ACHN (cell line): ENCODE data around the gene SMOC2.

Source experiments
- DNase-seq: peaks from one replicate; pipeline ENCODE4 v3.0.0-alpha.2; 2015
- in situ Hi-C: cut with HindIII; loops from 2 replicates; pipeline ENCODE4 v1.10.0; 2017; ENCODE audit warnings: low sequenced_read_pairs, low pct_ligation_motif_present, low pct_unique_long_range_greater_than_20kb

The SMOC2 gene

DNA sequence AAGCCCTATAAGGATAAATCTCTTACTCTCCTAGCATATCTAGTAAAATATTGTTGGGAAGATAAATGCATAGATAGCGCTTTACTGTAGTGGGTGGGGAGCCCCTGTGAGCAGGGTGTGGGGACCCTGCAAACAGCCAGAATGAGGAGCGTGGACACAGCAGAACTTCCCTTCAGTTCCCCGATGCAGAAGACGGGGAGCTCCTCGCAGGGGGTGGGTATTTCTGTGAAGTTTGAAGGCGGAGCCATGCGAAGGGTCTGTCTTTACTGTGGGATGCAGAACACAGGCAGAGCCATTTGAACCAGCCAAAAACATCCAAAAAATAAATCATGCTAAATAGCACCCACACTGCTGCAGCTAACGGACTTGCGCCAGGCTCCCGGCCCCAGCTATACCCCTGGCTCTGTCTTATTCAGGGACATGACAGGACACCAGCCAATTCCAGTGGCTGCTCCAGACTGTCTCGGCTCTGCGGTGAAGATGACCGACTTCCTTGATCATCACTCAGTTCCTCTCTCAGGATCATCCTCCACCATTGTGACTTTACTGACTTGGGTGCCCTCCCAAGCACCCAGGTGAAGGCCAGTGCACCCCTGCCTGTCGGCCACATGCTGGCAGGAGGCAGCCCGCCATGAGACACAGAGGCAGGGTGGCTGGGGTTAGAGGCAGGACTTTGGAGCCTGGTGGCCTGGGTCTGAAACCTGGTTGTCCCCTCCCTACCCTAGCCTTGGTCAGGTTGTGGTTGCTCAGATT lies 134.5 kb downstream of the SMOC2 start:
- DNase-seq = no peak
- in situ Hi-C loops = no loop called here

DNA sequence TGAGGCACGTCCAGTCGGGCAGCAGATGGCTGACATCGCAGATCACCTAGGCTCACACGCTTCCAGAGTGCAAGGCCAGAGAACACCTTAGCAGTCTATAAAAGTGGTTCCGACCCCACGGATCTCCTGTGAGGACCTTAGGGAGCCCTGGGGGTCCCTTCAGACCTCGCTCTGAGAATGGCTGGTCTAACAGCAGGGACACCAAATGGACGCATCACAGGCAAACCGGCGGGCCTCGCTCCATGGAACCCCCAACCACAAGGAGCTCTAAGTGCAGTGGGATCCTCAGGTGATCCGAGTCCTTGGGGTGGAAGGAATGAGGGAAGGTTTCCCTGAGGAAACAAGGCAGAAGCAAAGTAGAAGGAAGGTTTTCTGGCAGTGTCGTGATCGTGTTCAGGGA lies 135.4 kb downstream of the SMOC2 start:
- DNase-seq = no peak
- in situ Hi-C loops = no loop called here

DNA sequence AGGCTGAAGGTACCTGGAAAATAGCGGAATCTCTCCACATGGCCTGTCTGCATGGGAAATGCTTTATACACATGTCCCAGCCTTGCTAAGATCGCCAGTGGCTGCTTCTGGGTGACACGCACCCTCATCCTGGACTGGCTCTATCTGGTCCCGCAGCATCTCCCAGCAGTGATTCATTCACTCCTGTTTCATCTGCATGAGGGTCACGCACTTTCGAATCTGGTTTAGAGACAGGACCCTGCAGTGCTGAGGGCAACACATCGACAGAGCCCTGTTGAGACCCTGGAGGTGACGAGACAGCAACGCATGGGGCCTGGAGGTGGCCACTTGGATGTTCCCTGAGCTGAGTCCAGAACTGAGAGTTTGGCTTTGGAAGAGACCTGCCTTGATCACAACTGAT lies 136.5 kb downstream of the SMOC2 start:
- no peak for DNase-seq
- in situ Hi-C loops = no loop called here

DNA sequence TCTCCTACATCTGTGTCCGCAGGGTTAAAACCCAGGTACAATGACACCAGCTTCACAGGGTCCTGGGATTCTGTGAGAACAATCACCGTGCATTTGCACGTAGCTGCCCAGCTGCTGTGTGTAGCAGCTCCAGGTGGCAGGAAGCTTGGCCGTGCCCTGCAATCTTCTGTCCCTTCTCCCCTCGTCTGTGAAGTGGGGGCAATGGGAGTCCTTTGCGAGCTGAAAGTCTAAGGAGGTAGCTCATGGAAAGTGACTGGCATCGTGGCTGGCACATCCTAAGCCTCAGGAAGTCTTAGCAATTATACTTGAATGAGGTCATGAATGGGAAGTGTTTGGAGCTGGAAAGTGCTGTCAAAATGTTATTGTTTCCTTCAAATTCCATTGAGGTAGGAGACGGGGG lies 137.1 kb downstream of the SMOC2 start:
- no peak for DNase-seq
- in situ Hi-C loops = no loop called here

DNA sequence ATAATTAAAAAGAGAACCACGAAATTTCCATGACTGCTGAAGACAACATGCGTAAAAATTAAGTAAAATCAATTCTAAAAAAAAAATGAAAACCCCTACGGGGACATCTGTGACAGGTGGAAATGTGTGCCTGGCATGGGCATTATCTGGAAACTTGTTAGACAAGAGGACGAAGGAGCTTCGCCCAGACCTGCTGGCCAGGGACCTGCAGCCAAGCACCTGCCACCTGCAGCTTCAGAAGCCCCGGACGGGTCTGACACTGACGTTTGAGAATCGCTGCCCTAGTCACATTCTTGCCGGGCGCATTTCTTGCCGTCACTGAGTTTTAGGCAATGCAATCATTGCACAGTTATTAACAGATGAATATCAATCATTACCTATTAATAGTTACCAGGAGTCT lies 140.3 kb downstream of the SMOC2 start:
- in situ Hi-C loops = no loop called here

DNA sequence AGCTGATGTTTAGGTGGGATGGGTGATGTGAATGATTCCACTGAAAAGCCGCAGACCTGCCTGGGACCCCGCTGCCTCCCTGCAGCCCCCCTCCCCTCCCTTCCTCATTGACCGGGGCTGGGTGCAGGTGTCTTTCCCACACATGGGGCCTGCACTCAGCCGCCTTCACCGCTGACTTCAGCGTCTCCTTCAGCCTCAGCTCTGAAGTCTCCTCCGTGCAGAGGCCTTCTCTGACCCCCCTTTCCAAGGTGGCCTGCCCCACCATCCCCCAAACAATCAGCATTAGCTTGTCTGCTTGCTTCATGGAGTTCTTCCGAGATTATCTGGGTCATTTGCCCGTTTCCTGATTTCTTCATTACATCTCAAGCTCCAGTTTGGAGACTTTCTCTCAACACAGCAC lies 140.7 kb downstream of the SMOC2 start:
- in situ Hi-C loops = no loop called here
- no peak for DNase-seq

More for the DNA sequence above, 140.3 kb downstream of the SMOC2 start:
- no peak for DNase-seq

DNA sequence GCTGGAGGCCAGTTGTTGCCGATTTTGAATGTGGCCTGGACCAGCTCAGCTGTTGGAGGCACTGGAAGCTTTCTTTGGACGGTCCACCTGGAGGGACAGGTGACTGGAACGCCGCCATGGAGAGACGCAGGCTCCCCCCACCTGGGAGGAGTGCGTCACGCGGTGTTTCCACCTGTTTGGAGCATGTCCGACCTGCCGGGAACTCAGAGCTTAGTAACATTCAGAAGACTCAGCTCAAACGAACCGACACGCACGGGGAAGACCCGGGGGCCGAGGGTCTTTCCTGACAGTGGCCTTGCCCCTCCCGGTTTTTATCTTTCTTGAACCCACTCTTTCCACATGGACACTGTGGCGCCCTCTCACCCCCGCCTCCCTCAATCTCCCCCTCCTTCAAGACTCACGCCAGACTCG lies 141.6 kb downstream of the SMOC2 start:
- in situ Hi-C loops = no loop called here
- DNase-seq = no peak

DNA sequence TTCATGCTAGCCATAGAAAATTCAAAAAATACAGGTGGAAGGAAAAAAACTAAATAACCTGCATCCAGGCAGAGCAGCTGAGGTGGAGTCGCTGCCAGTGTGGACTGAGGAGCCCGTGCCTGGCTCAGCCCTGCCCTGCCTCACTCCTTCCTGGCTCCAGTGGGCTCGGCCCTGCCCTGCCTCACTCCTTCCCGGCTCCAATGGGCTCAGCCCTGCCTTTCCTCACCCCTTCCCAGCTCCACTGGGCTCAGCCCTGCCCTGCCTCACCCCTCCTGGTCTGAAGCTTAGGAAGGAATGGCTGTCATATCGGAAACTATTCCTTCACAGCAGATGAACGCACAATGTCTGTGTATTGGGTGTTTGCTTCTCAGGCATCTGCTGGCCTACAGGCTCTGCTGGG lies 142.1 kb downstream of the SMOC2 start:
- in situ Hi-C loops = no loop called here
- no peak for DNase-seq

DNA sequence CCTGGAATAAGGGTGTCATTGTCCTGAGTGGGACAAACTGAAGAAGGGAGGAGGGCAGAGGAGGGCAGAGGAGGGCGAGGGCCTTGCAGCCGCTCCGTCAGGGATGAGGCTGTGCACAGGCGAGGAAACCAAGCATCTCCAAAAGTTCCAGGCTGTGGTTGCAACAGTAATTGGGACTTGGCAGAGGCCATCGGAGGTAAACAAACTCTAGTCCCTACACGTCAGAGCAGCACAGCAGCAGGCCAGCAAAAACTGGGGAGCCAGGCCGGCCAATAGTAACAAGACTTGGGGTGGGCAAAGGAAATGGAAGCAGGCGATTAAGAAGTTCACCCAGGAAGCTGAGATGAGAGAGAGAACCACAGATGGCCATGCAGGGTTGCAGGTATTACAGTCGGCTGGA lies 142.8 kb downstream of the SMOC2 start:
- no peak for DNase-seq
- in situ Hi-C loops = no loop called here

DNA sequence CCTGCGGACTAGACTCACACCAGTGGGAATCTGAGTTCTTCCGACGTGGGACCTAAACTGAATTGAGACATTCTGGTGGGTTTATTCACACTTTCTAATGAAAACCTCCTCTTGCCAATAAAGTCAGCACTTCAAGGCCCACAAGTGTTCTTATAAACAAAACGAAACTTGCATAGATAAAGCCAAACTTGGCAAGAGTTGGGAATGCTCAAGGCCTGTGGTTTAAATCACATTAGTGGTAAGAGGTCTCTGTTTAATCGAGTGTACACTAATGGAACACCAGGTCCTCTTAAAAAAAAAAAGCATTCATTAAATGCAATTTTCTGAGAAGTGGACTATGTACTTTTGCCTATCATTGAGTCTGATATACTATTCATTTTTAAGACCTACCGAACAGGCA lies 143.3 kb downstream of the SMOC2 start:
- no peak for DNase-seq
- in situ Hi-C loops = no loop called here

DNA sequence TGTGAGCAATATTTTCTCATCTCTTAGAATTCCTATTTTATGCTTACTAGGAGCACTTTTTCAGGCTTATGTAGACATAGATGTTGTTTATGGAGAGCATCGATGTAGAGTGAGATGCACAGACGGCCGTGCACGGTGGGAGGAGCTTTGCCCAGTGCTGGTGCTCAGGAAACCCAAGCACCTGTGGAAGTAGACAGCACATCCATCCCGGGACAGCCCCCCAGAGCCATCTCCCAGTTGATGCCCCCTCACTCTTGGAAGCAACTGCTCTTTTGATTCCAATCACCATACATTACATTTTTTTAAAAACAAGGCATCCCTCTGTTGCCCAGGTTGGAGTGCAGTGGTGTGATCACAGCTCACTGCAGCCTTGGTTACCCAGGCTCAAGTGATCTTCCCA lies 143.7 kb downstream of the SMOC2 start:
- DNase-seq = no peak
- in situ Hi-C loops = no loop called here

DNA sequence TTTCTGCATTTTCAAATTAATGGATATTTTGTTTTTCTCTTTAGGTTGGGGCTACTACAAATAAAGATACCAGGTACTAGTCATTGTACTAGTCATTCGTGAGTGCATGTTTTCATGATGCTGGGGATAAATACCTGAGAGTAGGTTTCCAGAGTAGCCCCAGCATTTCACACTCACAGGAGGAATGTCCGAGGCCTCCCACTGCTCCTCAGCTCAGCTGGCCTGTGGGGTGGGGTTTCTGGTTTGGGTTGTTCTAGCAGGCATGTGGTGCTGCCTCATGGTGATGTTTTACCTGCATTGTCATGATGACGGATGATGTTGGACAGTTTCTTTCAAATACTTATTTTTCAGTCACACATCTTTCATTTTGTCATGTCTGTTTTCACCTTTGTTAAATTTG lies 144.5 kb downstream of the SMOC2 start:
- DNase-seq = no peak
- in situ Hi-C loops = no loop called here

DNA sequence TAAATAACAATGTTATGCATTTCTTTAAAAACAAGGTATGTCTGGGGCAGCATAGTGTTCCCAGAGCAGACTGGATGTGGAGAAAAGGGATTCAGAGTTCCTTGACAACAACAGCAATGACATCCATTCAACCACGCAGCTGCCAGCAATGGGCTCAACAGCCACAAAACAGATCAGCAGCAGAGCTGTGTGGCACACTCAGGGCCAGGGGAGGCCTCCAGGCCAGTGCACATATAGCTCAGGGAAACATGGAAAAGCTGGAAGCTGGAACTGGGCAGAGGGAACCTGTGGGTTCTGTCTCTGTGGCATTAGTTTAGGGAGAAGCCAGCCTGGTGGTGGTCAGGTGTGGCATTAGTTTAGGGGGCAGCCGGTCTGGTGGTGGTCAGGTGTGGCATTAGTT lies 148.3 kb downstream of the SMOC2 start:
- in situ Hi-C loops = no loop called here
- no peak for DNase-seq

DNA sequence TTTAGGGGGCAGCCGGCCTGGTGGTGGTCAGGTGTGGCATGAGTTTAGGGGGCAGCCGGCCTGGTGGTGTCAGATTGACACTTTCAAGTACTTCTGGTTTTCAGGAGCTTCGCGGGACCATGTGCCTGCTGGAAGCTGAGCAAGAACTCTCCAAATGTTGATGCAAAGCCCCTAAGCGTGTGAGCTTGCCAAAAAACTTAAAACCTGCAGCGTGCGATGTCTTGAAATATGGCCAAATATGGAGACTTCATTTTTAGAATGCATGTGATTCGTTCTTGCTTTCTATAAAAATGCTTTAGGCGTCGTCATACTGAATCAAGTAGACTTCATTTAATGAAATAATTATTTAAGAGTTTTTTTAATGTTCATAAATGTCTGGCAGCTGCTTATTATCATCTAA lies 149.4 kb downstream of the SMOC2 start:
- DNase-seq = no peak
- in situ Hi-C loops = no loop called here

DNA sequence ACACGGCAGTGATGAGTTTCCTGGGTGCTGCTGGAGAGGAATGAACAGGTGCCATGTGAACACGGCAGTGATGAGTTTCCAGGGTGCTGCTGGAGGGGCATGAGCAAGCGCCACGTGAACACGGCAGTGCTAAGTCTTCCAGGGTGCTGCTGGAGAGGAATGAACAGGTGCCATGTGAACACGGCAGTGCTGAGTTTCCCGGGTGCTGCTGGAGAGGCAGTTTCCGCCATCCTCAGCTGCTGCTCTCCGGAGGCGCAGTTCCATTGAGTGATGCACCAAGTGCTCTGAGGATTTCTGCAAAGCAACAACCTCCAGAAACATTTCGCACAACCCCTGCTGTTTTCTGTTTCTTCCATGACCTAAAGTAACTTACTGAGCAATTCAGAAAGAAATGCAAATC lies 155.4 kb downstream of the SMOC2 start:
- no peak for DNase-seq
- in situ Hi-C loops = no loop called here

DNA sequence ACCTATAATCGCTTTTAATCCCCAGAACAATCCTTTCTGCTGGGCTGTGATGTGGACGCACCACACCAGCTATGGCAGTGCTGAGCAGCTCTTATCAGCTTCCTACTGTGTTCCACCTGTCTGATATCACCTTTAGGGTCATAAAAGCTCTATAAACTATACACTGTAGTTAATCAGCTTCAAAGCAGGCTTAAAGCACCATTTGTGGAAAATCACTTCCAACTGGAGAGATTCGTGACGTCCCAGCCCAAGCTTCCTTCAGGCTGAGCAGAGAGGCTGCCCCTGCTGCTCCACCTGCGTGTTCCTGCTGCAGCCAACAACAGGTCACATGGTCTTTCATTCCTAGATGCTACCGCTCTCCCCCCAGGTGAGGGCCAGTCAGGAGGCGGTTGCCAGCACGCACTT lies 156.5 kb downstream of the SMOC2 start:
- in situ Hi-C loops = no loop called here

DNA sequence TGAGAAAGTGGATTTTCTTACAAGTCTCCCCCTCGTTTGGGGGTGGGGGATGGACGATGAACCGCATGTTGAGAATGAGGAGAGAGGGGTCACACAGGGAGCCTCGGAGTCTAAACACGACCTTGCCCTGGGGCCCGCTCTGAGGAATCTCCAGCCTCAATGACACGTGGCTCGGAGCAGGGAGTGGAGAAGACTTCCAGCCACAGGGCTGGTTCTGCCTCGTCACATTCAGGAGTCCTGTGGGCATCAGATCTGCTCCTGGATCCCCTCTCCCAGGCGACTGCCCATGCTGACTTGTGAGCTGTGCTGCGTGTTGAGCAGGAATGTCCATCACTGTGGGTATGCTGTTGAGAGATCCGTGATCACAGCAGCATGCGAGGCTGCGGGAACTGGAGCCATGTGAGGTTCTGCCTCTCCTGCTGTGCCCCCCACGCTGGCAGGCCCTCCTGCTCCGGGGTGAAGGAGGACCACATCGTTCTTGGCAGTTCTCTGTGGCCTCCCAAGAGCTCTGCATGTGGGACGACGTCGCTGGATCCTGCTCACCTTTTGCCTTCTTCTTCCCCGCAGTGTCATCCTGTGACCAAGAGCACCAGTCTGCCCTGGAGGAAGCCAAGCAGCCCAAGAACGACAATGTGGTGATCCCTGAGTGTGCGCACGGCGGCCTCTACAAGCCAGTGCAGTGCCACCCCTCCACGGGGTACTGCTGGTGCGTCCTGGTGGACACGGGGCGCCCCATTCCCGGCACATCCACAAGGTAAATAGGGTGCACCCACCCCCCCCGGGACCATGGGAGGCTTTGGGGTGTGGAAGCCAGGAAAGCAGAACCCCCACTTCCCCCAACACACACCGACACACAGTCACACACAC lies 157.5 kb downstream of the SMOC2 start:
- in situ Hi-C loops = no loop called here
- DNase-seq = no peak

More for the DNA sequence above, 156.5 kb downstream of the SMOC2 start:
- DNase-seq = no peak

DNA sequence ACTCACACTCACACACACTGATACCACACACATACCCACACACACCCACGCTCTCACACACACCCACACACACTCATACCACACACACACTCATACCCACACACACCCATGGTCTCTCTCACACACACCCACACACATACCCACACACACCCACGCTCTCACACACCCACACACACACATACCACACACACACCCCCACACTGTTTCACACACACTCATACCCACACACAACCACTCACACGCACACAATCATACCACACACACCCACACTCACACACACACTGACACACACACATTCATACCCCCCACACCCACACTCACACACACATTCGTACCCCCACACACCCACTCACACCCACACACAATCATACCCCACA lies 158.1 kb downstream of the SMOC2 start:
- DNase-seq = no peak
- in situ Hi-C loops = no loop called here

DNA sequence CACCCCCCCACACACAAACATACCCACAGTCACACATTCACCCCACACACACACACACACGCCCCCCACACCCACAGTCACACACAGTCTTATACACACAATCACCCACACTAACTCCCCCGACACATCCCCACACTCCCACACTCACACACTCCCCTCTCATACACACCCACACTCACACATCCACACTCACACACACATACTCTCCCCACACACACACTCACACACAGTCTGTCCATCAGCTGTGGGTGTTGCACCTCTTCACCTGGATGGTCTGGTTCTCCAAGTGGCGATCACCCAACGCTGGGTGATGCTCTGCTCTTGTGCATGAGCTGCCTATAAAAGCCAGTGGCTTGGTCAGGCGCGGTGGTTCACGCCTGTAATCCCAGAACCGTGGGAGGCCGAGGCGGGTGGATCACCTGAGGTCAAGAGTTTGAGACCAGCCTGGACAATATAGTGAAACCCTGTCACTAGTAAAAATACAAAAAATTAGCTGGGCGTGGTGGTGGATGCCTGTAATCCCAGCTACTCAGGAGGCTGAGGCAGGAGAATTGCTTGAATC lies 158.9 kb downstream of the SMOC2 start:
- in situ Hi-C loops = no loop called here
- no peak for DNase-seq

DNA sequence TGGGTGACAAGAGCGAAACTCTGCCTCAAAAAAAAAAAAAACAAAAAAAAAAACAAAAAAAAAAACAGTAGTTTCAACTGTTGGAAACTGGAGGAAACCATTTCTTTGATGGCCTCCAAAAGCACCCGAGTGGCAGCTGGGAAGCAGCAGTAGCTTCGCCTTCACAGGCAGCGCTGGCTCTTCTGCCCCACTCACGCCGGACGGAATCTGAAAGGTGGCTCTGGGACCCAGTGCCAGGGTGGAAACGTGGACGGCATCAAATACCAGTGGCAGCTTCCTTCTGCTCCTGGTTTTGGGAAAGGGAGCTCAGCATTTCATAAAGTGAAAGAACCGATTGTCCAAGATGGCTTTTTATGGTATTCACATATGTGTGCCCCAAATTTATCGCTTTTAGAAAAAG lies 159.4 kb downstream of the SMOC2 start:
- in situ Hi-C loops = no loop called here
- DNase-seq = no peak
